ENCODE results near the gene PAPOLB. TPM values are rescaled to one million over a fixed set of nuclear protein-coding genes. Genes with fewer than 3 reads are reported as not detected.
A peak's percentile ranks its signal among the peaks of the same experiment; 100 is the strongest.

Gene PAPOLB
- total RNA-seq, 4 donors from 2014 or later = 0.10 TPM; not detected in 3

DNA sequence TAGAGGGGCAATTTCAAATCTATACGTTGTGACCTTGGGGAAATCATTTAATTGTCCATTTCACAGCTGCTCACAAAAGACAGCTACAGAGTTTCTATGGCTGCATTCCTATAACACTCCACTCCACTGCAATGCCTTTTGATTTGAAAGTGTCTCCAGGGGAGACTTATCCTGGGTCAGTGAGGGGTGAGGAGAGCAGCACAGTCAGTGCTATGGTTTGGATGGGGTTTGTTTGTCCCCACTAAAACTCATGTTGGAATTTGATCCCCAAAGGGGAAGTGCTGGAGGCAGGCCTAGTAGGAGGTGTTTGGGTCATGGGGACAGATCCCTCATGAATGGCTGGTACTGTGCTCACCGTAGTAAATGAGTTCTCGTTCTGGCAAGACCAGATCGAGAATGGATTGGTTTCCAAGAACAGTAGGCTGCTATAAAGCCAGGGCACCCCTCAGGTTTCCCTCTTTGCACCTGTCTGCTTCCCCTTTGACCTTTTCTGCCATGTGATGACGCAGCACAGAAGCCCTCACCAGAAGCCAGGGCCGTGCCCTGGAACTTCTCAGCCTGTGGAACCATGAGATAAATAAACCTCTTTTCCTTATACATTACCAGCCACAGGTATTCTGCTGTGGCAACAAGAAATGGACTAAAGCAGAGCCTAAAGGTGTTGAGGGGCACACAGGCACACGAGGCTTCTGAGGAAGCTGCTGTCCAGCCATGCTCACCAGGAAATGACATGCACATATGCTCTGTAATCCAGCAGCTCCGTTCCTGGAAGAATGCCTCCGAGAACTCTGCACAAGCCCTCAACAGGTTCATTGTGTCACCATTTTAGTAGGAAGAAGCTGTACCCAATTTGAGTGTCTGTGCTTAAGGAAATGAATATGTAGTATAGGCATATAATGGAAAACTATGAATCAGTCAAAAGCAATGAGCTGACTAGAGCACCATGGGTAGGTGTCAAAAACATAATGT, 5.0 kb upstream of the PAPOLB start:
- H3K4me3 ChIP-seq = no peak overlapping the region
- no peak overlapping the region for H3K27ac ChIP-seq
- in situ Hi-C loops (cut with MboI; ENCODE audit: low sequenced_read_pairs in 4 of 4) = no loop called here
- no peaks in the 10 kb centered on the region for H3K36me3 ChIP-seq
- intact Hi-C loops (cut with DNase I; ENCODE audit: low total_unique reads) = no loop called here
- ATAC-seq (no peak), DNase-seq (no peak)
- no peak for TF ChIP-seq POLR2A (IDR thresholded peaks at IDR 0.05)
- TF ChIP-seq, protein P1, sequence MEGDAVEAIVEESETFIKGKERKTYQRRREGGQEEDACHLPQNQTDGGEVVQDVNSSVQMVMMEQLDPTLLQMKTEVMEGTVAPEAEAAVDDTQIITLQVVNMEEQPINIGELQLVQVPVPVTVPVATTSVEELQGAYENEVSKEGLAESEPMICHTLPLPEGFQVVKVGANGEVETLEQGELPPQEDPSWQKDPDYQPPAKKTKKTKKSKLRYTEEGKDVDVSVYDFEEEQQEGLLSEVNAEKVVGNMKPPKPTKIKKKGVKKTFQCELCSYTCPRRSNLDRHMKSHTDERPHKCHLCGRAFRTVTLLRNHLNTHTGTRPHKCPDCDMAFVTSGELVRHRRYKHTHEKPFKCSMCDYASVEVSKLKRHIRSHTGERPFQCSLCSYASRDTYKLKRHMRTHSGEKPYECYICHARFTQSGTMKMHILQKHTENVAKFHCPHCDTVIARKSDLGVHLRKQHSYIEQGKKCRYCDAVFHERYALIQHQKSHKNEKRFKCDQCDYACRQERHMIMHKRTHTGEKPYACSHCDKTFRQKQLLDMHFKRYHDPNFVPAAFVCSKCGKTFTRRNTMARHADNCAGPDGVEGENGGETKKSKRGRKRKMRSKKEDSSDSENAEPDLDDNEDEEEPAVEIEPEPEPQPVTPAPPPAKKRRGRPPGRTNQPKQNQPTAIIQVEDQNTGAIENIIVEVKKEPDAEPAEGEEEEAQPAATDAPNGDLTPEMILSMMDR (IDR thresholded peaks at IDR 0.05 in 4 of 5, conservative IDR thresholded peaks at IDR 0.05 in 1 of 5) = no peak
- H3K27me3 ChIP-seq = peaks cover 4 to 10% (median 8%) of the 10 kb centered on the region in 3 donors
- no peaks in the 10 kb centered on the region for H3K4me1 ChIP-seq
- no peaks in the 10 kb centered on the region for H3K9me3 ChIP-seq

DNA sequence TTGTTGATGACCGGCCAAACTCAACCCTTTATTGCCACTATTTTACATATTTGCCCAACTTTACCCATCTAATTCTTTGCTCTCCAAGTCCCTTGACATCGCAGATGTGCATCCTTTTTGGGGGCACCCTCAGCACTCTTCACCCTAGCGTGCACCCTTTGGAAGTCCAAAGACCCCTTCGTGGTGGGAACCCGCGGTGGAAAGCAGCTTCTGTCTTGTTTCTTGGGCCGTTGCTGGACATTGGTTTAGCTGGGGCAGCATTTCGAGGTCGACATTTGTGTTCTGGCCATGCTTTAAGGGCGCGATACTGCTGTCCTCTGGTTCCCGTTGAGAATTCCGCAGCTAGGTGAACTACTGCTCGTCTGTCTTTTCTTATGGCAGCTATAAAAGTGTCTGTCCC, 326 bp upstream of the PAPOLB start:
- Histone ChIP-seq H3K4me1 (no peaks in the 10 kb centered on the region), H3K27me3 (peaks cover 4 to 14% (median 12%) of the 10 kb centered on the region in 3 donors), H3K9me3 (no peaks in the 10 kb centered on the region), H3K27ac (no peak overlapping the region), H3K4me3 (peak overlapping the region in 3 of 4 donors; percentile 7 to 41 (median 20)), H3K36me3 (no peaks in the 10 kb centered on the region)
- TF ChIP-seq POLR2A (IDR thresholded peaks at IDR 0.05) = no peak
- TF ChIP-seq, protein P1 (IDR thresholded peaks at IDR 0.05 in 4 of 5, conservative IDR thresholded peaks at IDR 0.05 in 1 of 5) = no peak
- intact Hi-C loops (cut with DNase I; ENCODE audit: low total_unique reads) = no loop called here
- DNase-seq (no peak), ATAC-seq (no peak)
- in situ Hi-C loops (cut with MboI; ENCODE audit: low sequenced_read_pairs in 4 of 4) = no loop called here

DNA sequence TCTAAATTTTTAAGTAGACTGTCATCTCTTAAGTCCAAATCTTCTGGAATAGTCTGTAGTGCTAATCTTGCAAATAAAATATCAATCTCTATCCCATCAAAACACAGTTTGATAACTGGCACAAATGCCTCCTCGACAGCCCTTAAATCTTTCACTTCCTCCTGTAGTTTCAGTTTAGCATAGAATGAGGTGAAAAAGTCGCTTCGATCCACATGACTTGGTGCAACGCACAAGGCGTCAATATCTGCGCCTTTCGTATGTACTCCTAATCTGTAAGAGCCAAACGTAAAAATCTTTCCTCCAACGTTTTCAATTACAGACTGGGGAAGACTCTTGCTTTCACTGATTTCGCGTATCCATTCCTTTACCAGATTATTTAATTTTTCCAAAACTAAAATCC, 603 bp downstream of the PAPOLB start:
- H3K27me3 ChIP-seq = peaks cover 4 to 14% (median 12%) of the 10 kb centered on the region in 3 donors
- intact Hi-C loops (cut with DNase I; ENCODE audit: low total_unique reads) = no loop called here
- DNase-seq (no peak), ATAC-seq (no peak)
- no peaks in the 10 kb centered on the region for H3K4me1 ChIP-seq
- H3K36me3 ChIP-seq = no peaks in the 10 kb centered on the region
- peak overlapping the region in 3 of 4 donors; percentile 20 to 41 (median 23) for H3K4me3 ChIP-seq
- no peaks in the 10 kb centered on the region for H3K9me3 ChIP-seq
- TF ChIP-seq, protein P1 (IDR thresholded peaks at IDR 0.05 in 4 of 5, conservative IDR thresholded peaks at IDR 0.05 in 1 of 5) = no peak
- TF ChIP-seq POLR2A (IDR thresholded peaks at IDR 0.05) = no peak
- H3K27ac ChIP-seq = no peak overlapping the region
- in situ Hi-C loops (cut with MboI; ENCODE audit: low sequenced_read_pairs in 4 of 4) = no loop called here

DNA sequence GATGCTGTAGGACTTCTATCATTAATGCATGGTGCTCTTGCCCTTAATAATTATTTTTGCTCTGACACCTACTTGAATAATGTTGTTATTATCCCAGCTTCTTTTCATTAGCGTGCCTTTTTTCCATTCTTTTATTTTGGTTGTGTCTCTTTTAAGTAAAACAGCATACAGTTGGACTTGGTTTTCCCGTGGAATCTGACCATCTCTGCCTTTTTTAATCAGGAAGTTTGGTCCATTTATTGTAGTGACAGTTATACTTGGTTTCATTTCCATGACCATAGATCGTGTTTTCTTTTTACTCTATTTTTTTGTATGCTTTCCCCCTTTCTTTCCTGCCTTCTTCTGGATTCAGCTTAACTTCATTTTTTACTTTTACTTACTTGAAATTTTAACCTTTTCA, 4.6 kb downstream of the PAPOLB start:
- TF ChIP-seq, protein P1 (IDR thresholded peaks at IDR 0.05 in 4 of 5, conservative IDR thresholded peaks at IDR 0.05 in 1 of 5) = no peak
- TF ChIP-seq POLR2A (IDR thresholded peaks at IDR 0.05) = no peak
- intact Hi-C loops (cut with DNase I; ENCODE audit: low total_unique reads) (no loop called here), in situ Hi-C loops (cut with MboI; ENCODE audit: low sequenced_read_pairs in 4 of 4) (no loop called here)
- no peak overlapping the region for H3K4me3 ChIP-seq
- ATAC-seq (no peak), DNase-seq (no peak)
- H3K27ac ChIP-seq = no peak overlapping the region
- H3K9me3 ChIP-seq = no peaks in the 10 kb centered on the region
- H3K27me3 ChIP-seq = peaks cover 1 to 8% (median 8%) of the 10 kb centered on the region in 3 donors
- H3K36me3 ChIP-seq = no peaks in the 10 kb centered on the region
- H3K4me1 ChIP-seq = no peaks in the 10 kb centered on the region
